ENCODE results near the gene UTP11.
A peak's percentile ranks its signal among the peaks of the same experiment; 100 is the strongest.

The UTP11 gene

DNA sequence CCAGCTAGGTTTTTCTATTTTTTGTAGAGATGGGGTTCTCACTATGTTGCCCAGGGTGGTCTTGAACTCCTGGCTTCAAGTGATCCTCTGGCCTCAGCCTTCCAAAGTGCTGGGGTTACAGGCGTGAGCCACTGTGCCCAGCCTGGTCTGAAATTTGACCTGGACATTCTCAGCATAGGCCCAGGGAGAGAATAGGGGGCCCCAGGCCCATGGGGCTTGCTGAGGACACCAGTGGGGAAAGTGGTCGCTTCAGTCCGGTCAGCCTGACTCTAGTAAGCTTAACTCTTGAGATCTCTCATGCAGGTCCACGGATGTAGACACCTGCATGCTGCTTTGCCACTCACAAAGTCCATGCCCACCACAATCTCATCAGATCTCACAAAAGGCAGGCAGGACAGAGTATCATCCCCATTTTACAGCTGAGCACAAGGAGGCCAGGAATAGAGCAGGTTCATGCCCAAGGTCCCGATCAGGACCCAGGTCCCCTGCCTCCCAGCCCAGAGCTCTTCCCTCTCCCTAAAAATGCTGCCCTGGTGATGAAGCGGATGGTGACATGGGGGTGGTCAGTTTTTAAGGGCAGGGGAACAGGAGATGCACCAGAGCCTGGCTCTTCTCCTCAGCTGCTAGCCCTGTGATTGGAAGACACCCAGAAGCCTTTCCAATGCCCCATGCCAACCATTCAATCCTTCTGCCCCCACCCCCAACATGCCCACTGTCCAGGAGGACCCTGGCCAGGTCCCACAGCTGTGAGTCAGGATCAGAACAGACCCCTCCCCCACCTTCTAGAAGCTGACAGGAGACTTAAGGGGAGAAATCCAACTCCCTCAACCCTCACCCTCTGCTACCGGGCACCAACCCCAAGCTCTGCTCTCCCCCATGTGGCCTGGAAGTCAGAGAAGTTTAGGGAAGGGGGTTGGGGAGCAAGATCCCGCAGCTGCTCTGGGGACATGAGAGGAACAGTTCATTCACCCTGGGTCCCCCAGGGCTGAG is 9.0 kb upstream of the UTP11 start:
- TF ChIP-seq, protein P1, sequence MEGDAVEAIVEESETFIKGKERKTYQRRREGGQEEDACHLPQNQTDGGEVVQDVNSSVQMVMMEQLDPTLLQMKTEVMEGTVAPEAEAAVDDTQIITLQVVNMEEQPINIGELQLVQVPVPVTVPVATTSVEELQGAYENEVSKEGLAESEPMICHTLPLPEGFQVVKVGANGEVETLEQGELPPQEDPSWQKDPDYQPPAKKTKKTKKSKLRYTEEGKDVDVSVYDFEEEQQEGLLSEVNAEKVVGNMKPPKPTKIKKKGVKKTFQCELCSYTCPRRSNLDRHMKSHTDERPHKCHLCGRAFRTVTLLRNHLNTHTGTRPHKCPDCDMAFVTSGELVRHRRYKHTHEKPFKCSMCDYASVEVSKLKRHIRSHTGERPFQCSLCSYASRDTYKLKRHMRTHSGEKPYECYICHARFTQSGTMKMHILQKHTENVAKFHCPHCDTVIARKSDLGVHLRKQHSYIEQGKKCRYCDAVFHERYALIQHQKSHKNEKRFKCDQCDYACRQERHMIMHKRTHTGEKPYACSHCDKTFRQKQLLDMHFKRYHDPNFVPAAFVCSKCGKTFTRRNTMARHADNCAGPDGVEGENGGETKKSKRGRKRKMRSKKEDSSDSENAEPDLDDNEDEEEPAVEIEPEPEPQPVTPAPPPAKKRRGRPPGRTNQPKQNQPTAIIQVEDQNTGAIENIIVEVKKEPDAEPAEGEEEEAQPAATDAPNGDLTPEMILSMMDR (IDR thresholded peaks at IDR 0.05; ENCODE audit: low read depth, low read length): no peak
- peak; percentile 35 to 47 for DNase-seq (ENCODE audit: low read depth in 2 of 2)
- H3K4me3 ChIP-seq (replicated peaks in 1 of 2; ENCODE audit: low read depth in 2 of 2, low read length in 2 of 2): peak overlapping the region; percentile 68 to 79

DNA sequence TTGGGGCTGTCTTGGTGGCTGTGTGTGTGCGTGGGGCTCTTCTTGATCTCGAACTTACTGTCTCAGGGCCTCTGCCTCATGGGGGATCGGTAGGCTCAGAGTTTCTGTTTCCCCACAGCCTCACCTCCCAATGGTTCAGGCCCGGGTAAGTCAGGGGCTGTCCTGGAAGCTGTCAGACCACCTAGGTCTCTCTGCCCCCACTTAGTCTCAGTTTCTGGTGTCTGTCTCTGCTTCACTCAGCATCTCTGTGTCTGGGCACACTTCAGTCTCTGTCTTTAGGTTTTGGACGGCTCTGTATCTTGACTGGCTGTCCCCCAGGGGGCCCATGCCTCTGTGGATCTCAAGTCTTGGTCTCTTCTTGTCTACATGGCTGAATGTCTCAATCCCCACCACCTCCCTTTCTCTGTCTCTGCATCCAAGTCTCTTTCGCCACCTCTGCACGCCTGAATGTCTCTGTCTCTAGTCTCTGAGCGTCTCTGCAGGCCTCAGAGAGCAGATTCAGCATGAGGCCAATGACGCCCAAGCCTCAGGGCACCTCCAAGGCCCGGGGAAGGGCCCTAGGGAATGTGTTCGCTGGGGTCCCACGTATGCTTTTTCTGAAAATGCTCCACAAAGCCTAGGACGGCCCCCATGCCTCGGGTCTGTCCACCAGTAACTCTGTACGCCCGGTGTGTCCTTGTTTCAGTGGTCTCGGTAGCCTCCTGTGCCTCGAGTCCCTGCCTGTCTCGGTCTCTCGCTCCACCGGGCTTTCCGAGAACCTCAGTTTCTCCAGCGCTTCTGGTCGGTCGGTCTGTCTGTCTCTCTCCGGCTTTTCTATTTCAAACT is 8.0 kb upstream of the UTP11 start:
- peak in 1 of 2 donors; percentile 35 for DNase-seq (ENCODE audit: low read depth in 2 of 2)
- TF ChIP-seq, protein P1 (IDR thresholded peaks at IDR 0.05; ENCODE audit: low read depth, low read length): peak; percentile 2
- H3K4me3 ChIP-seq (replicated peaks in 1 of 2; ENCODE audit: low read depth in 2 of 2, low read length in 2 of 2): peak overlapping the region; percentile 68 to 79

DNA sequence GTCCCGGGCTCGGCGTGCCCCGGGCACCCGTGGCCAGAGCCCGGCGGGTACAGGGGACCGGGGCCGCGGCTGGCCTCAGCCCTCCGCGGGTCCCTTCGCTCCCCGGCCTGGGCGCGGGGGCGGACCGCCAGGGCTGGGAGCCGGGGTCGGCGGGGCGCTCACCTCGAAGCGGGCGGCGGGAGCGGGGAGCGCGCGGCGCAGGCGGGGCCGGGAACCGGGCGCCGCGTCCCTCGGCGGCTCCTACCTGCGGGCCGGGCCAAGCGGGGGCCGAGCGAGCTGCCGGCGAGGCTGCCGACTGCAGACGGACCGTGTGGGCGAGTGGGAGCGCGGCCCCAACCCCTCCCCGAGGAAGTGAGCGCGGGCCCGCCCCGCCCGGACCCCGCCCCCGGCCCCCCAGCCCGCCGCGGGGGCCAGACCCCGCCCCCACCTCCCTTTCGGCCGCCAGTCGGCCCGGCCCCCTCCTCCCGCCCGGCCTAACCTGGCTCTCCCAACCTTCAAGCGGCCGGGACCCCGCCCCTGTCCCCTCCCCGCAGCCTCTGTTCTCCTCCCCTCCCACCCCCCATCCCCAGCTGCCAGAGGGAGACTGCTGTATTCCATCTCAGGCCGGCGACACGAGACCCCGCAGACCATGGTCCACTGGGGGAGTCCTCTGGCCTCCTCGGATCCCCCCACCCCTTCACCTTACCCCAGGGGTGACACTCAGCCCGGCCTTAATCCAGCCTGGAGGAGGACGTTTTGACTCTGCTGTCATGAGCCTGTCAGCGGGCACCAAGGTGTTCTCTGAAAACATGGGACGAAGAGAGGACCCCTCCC is 7.1 kb upstream of the UTP11 start, which contains the start of gene FHL3:
FHL3 (minus strand) TSS at position 320 of the 813 bp plus-strand sequence. CDS start 6,102 bp downstream, outside the sequence.
- peak; percentile 39 to 73 for DNase-seq (ENCODE audit: low read depth in 2 of 2)
- TF ChIP-seq, protein P1 (IDR thresholded peaks at IDR 0.05; ENCODE audit: low read depth, low read length): no peak

DNA sequence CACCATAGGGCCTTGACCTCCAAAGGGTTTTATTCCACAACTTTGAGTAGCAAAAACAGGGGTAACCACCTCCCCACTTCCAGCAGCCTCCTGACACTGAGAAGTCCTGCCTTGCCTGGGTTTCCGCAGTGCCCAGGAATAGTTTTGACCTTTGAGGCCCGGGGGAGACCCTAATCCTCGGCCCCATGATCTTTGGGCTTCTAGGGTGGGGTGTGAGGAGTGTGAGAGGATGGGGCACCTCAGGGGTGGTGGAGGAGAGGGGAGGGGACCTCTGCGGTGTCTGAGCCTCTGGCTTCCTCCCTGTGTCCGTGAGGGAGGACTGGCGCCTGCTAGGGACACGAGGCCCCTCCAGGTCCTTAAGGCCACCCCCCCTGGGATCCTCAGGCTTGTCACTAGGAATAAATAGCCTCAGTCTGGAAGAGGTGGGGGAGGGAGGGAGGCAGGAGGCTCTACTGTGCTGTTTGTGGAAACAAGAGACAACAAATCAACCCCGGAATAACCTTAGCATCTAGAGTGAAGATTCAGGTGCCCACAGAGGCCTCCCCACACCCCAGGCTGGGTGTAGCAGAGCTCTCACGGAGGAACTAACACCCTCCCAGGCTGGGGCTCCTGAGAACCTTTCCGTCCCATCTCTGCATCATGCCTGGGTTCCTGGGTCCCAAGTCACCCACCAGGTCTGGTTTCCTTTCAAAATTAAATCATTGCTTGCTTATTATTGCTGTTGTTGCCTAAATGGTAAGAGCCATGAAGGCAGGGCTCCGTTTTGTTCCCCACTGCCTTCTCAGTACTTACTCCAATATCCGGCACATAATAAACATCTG is 6.3 kb upstream of the UTP11 start:
- DNase-seq (ENCODE audit: low read depth in 2 of 2): no peak
- TF ChIP-seq, protein P1 (IDR thresholded peaks at IDR 0.05; ENCODE audit: low read depth, low read length): no peak
- H3K4me3 ChIP-seq (replicated peaks in 1 of 2; ENCODE audit: low read depth in 2 of 2, low read length in 2 of 2): peak overlapping the region; percentile 22 to 79

More for the DNA sequence above, 7.1 kb upstream of the UTP11 start, which contains the start of gene FHL3:
- H3K4me3 ChIP-seq (replicated peaks in 1 of 2; ENCODE audit: low read depth in 2 of 2, low read length in 2 of 2): peak within 1 kb of the TSS; percentile 68 to 79

DNA sequence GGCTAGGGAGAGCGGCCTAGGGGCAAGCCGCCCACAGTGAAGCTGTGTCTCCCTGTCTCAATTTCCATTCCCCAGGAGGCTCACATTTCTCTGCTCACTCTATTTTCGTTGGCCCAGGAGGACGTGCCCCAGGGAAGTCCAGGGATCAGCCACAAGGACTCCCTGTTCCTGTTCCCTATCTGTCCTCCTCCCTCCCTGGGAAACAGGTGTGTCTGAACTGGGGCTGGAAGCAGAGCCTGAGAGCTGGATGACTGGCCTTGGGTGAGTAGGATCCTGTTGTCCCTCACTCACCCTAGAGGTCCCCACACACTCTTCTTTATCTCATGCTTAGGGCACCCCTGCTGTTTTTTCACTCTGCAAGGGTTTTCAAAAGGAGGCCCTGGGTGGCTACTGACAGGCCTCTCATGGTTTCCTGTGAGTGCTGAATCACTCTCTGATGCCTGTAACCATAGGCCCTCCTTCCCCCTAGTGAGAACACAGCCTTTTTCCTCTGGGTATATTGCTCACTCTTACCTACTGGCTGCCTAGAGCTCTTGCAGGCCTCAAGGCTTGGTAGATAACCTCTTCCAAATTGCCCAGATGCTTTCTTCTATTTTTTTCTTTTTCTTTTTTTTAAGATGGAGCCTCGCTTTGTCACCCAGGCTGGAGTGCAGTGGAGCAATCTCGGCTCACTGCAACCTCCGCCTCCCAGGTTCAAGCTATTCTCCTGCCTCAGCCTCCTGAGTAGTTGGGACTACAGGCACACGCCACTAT is 3.3 kb upstream of the UTP11 start:
- TF ChIP-seq, protein P1 (IDR thresholded peaks at IDR 0.05; ENCODE audit: low read depth, low read length): no peak
- peak; percentile 78 to 92 for DNase-seq (ENCODE audit: low read depth in 2 of 2)
- H3K4me3 ChIP-seq (replicated peaks in 1 of 2; ENCODE audit: low read depth in 2 of 2, low read length in 2 of 2): no peak overlapping the region
